GM23338 (cell line): Measurements from ENCODE around the gene CDK14. TPM values are rescaled to one million over a fixed set of nuclear protein-coding genes. Genes with fewer than 3 reads are reported as not detected.

Source experiments
- ATAC-seq: fragments of 200-7000 bp; cut with Tn5 transposase; 3 replicates; pipeline ENCODE4 v1.9.1; 2020
- DNase-seq: peaks from one replicate; pipeline ENCODE4 v3.0.0-alpha.2; 2015; ENCODE audit warnings: low spot score
- H2AFZ ChIP-seq: fragments of 200-600 bp; sonication (generic); 2 replicates; pipeline ENCODE4 v1.8.0; 2016; ENCODE audit warnings: antibody characterized with exemption, mild to moderate bottlenecking, moderate library complexity
- H3F3A ChIP-seq: fragments of 200-600 bp; sonication (generic); replicated peaks from 2 replicates; pipeline ENCODE4 v1.8.0; 2017; ENCODE audit warnings: antibody characterized with exemption, mixed run types, low read depth
- H3K27ac ChIP-seq: fragments of 200-600 bp; sonication (generic); 2 replicates; pipeline ENCODE4 v1.6.1; 2016; ENCODE audit warnings: low read depth
- H3K27me3 ChIP-seq: fragments of 200-600 bp; sonication (generic); 2 replicates; pipeline ENCODE4 v1.8.0; 2016; ENCODE audit warnings: mild to moderate bottlenecking, mixed run types, moderate library complexity; ENCODE audit not compliant: insufficient read depth
- H3K36me3 ChIP-seq: fragments of 200-600 bp; sonication (generic); 2 replicates; pipeline ENCODE4 v1.8.0; 2016; ENCODE audit warnings: mild to moderate bottlenecking; ENCODE audit not compliant: insufficient read depth
- H3K4me1 ChIP-seq: fragments of 200-600 bp; sonication (generic); 2 replicates; pipeline ENCODE4 v1.8.0; 2016; ENCODE audit warnings: mild to moderate bottlenecking, moderate library complexity; ENCODE audit not compliant: insufficient read depth
- H3K4me2 ChIP-seq: fragments of 200-600 bp; sonication (generic); 2 replicates; pipeline ENCODE4 v1.7.1; 2017; ENCODE audit warnings: mixed run types
- H3K4me3 ChIP-seq: fragments of 200-600 bp; sonication (generic); 2 replicates; pipeline ENCODE4 v1.6.1; 2016; ENCODE audit warnings: mixed run types
- H3K79me2 ChIP-seq: fragments of 200-600 bp; sonication (generic); replicated peaks from 2 replicates; pipeline ENCODE4 v1.8.0; 2017; ENCODE audit warnings: mild to moderate bottlenecking; ENCODE audit not compliant: insufficient read depth
- H3K9me2 ChIP-seq: fragments of 200-600 bp; sonication (generic); 2 replicates; pipeline ENCODE4 v1.8.0; 2017; ENCODE audit not compliant: insufficient read depth
- H4K20me1 ChIP-seq: fragments of 200-600 bp; sonication (generic); replicated peaks from 2 replicates; pipeline ENCODE4 v1.8.0; 2017; ENCODE audit warnings: mild to moderate bottlenecking; ENCODE audit not compliant: insufficient read depth
- H3K27ac Mint-ChIP-seq: 2 replicates; pipeline ENCODE4 v1.8.0; 2020; ENCODE audit warnings: inconsistent platforms, mild to moderate bottlenecking, moderate library complexity, mixed read lengths
- H3K27me3 Mint-ChIP-seq: 3 replicates; pipeline ENCODE4 v1.8.0; 2022; ENCODE audit warnings: low read depth, mild to moderate bottlenecking, moderate library complexity, mixed read lengths, inconsistent platforms; ENCODE audit not compliant: insufficient read depth, poor library complexity
- H3K36me3 Mint-ChIP-seq: 3 replicates; pipeline ENCODE4 v1.8.0; 2021; ENCODE audit warnings: low read depth, mild to moderate bottlenecking, inconsistent platforms, moderate library complexity, mixed read lengths
- H3K4me1 Mint-ChIP-seq: 3 replicates; pipeline ENCODE4 v1.8.0; 2020; ENCODE audit warnings: mild to moderate bottlenecking, inconsistent platforms, mixed read lengths
- H3K4me3 Mint-ChIP-seq: 3 replicates; pipeline ENCODE4 v1.8.0; 2021; ENCODE audit warnings: moderate library complexity, mild to moderate bottlenecking, inconsistent platforms, mixed read lengths
- H3K9me3 Mint-ChIP-seq: 3 replicates; pipeline ENCODE4 v1.8.0; 2020; ENCODE audit warnings: moderate library complexity, mild to moderate bottlenecking, inconsistent platforms, mixed read lengths
- CREB1 ChIP-seq: fragments of 250-450 bp; sonication (Bioruptor Pico); IDR thresholded peaks from 2 replicates; pipeline ENCODE4 v1.5.0; 2020; ENCODE audit warnings: low read depth, mild to moderate bottlenecking, moderate library complexity
- EZH2 ChIP-seq: fragments of 200-600 bp; sonication (generic); IDR thresholded peaks from one replicate; pipeline ENCODE4 v1.8.0; 2017; ENCODE audit warnings: antibody characterized with exemption, mild to moderate bottlenecking, low read depth; ENCODE audit not compliant: unreplicated experiment
- EZH2phosphoT487 ChIP-seq: fragments of 200-600 bp; sonication (generic); IDR thresholded peaks from one replicate; pipeline ENCODE4 v1.8.1; 2018; ENCODE audit warnings: antibody characterized with exemption; ENCODE audit not compliant: unreplicated experiment
- JUNB ChIP-seq: IDR thresholded peaks from one replicate; pipeline ENCODE4 v1.6.1; 2016; ENCODE audit warnings: antibody characterized with exemption; ENCODE audit not compliant: unreplicated experiment
- POLR2AphosphoS5 ChIP-seq: IDR thresholded peaks from 2 replicates; pipeline ENCODE4 v1.6.1; 2016; ENCODE audit warnings: antibody characterized with exemption, low read depth
- STAT1 ChIP-seq: IDR thresholded peaks from one replicate; pipeline ENCODE4 v1.6.1; 2016; ENCODE audit warnings: antibody characterized with exemption; ENCODE audit not compliant: unreplicated experiment
- ZNF331 ChIP-seq: fragments of 250-450 bp; sonication (Bioruptor Pico); IDR thresholded peaks from 2 replicates; pipeline ENCODE4 v1.5.0; 2020; ENCODE audit warnings: low read depth, mild to moderate bottlenecking, moderate library complexity
- polyA plus RNA-seq: library from polyadenylated mRNA; unstranded; fragments of >200 nt; fragmentation: Nextera tagmentation; extraction: Ambion mirVana; gene quantifications from 2 replicates; pipeline ENCODE4 v1.2.1, GENCODE V29; 2016
- total RNA-seq: library from RNA; depleted of rRNA; stranded (reverse); fragments of >200 nt; shearing (Covaris generic); gene quantifications from 2 replicates; pipeline ENCODE4 v1.2.3, GENCODE V29; 2014
- TF ChIP-seq, protein P1 (sequence below): fragments of 250-450 bp; sonication (Bioruptor Pico); IDR thresholded peaks from 2 replicates; pipeline ENCODE4 v1.5.0; 2020; ENCODE audit warnings: mild to moderate bottlenecking, moderate library complexity
- TF ChIP-seq, protein P2 (sequence below): IDR thresholded peaks from 2 replicates; pipeline ENCODE4 v1.6.1; 2016; ENCODE audit warnings: antibody characterized with exemption
- TF ChIP-seq, protein P3 (sequence below), 2 experiments: fragments of 200-600 bp in 1 of 2; sonication (generic) in 1 of 2; conservative IDR thresholded peaks; 2 replicates each; pipeline versions ENCODE4 v1.5.1 to v1.6.1; 2016 to 2017; ENCODE audit warnings: antibody characterized with exemption in 2 of 2, low read depth in 2 of 2, mild to moderate bottlenecking in 2 of 2, moderate library complexity in 1 of 2
- TF ChIP-seq, protein P4 (sequence below): IDR thresholded peaks from one replicate; pipeline ENCODE4 v1.6.1; 2018; ENCODE audit warnings: antibody characterized with exemption; ENCODE audit not compliant: unreplicated experiment

The CDK14 gene
- total and polyA plus RNA-seq, 2 experiments from 2014 or later: 11.2 to 24.0 TPM

DNA sequence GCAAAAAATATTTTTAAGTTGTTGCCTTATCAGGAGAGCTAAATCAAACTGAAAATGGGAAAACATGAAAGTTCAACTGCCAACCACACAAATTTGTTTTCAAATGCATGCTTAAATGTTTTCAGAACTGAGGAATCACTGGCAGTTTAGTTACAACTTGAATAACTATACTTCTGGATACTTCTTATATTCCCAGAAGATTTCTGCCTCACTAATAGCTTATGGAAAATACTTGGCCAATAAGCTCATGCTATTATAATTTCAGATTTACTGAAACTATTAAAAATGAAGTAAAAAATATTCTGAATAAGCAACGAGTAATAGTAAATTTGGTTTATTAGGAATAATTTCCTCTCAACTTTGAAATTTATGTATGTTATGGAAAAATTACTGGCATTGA lies 222.2 kb downstream of the CDK14 start (continued):
- TF ChIP-seq, protein P1, sequence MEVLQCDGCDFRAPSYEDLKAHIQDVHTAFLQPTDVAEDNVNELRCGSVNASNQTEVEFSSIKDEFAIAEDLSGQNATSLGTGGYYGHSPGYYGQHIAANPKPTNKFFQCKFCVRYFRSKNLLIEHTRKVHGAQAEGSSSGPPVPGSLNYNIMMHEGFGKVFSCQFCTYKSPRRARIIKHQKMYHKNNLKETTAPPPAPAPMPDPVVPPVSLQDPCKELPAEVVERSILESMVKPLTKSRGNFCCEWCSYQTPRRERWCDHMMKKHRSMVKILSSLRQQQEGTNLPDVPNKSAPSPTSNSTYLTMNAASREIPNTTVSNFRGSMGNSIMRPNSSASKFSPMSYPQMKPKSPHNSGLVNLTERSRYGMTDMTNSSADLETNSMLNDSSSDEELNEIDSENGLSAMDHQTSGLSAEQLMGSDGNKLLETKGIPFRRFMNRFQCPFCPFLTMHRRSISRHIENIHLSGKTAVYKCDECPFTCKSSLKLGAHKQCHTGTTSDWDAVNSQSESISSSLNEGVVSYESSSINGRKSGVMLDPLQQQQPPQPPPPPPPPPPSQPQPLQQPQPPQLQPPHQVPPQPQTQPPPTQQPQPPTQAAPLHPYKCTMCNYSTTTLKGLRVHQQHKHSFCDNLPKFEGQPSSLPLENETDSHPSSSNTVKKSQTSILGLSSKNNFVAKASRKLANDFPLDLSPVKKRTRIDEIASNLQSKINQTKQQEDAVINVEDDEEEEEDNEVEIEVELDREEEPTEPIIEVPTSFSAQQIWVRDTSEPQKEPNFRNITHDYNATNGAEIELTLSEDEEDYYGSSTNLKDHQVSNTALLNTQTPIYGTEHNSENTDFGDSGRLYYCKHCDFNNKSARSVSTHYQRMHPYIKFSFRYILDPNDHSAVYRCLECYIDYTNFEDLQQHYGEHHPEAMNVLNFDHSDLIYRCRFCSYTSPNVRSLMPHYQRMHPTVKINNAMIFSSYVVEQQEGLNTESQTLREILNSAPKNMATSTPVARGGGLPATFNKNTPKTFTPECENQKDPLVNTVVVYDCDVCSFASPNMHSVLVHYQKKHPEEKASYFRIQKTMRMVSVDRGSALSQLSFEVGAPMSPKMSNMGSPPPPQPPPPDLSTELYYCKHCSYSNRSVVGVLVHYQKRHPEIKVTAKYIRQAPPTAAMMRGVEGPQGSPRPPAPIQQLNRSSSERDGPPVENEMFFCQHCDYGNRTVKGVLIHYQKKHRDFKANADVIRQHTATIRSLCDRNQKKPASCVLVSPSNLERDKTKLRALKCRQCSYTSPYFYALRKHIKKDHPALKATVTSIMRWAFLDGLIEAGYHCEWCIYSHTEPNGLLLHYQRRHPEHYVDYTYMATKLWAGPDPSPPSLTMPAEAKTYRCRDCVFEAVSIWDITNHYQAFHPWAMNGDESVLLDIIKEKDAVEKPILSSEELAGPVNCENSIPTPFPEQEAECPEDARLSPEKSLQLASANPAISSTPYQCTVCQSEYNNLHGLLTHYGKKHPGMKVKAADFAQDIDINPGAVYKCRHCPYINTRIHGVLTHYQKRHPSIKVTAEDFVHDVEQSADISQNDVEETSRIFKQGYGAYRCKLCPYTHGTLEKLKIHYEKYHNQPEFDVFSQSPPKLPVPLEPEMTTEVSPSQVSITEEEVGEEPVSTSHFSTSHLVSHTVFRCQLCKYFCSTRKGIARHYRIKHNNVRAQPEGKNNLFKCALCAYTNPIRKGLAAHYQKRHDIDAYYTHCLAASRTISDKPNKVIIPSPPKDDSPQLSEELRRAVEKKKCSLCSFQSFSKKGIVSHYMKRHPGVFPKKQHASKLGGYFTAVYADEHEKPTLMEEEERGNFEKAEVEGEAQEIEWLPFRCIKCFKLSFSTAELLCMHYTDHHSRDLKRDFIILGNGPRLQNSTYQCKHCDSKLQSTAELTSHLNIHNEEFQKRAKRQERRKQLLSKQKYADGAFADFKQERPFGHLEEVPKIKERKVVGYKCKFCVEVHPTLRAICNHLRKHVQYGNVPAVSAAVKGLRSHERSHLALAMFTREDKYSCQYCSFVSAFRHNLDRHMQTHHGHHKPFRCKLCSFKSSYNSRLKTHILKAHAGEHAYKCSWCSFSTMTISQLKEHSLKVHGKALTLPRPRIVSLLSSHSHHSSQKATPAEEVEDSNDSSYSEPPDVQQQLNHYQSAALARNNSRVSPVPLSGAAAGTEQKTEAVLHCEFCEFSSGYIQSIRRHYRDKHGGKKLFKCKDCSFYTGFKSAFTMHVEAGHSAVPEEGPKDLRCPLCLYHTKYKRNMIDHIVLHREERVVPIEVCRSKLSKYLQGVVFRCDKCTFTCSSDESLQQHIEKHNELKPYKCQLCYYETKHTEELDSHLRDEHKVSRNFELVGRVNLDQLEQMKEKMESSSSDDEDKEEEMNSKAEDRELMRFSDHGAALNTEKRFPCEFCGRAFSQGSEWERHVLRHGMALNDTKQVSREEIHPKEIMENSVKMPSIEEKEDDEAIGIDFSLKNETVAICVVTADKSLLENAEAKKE (CRISPR knock-in tag): no peak
- TF ChIP-seq EZH2 (no peak), EZH2phosphoT487 (no peak)

DNA sequence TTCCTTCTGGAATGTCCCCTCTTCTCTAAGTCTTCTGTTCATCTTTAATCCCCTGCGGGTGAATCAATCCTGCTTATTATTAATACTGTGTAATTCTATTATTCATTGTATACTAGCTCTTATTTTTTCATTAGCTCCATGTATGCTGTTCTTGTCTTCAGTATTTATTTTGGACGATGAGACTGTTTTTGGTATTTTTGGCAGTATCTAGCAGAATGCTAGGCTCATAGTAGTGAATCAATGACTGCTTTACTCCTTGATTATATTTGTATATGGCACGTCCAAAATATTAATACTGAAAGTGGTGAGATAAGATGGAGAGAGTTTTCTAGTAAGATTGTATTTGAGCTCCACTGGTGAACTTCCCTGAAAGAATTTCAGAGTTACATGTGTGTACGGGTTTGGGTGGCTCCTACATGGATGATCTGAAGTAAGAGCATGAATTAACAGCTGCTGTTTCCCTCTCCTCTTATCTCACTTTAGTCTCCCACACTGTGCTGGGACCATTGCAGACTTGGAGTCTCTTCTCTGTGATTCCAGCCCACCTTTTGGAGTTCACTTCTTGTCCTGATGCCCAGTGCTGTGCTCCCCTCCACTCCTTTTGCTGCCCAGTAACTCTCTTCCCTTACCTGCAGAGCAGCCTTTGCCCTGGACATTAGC lies 226.0 kb downstream of the CDK14 start:
- Histone ChIP-seq H3K4me3 (no peak overlapping the region), H3K79me2 (no peaks in the 10 kb centered on the region), H4K20me1 (no peaks in the 10 kb centered on the region), H3K4me1 (0 out of 2 replicates have a peak, but pooled peaks cover 5% of the 10 kb centered on the region), H3K36me3 (no peaks in the 10 kb centered on the region), H3K27ac (no peak overlapping the region), H3F3A (no peaks in the 10 kb centered on the region), H2AFZ (no peak overlapping the region), H3K9me2 (no peaks in the 10 kb centered on the region), H3K4me2 (no peak overlapping the region), H3K27me3 (no peaks in the 10 kb centered on the region)
- no peak for ATAC-seq
- no peak overlapping the region for H3K4me3 Mint-ChIP-seq
- no peaks in the 10 kb centered on the region for H3K9me3 Mint-ChIP-seq
- H3K27me3 Mint-ChIP-seq: peaks cover 1% of the 10 kb centered on the region
- DNase-seq: no peak
- no peak overlapping the region for H3K27ac Mint-ChIP-seq
- peaks cover 12% of the 10 kb centered on the region; the same call in 2 of the 3 replicates for H3K4me1 Mint-ChIP-seq
- peaks cover 6% of the 10 kb centered on the region; the same call in 2 of the 3 replicates for H3K36me3 Mint-ChIP-seq
- TF ChIP-seq, protein P2, sequence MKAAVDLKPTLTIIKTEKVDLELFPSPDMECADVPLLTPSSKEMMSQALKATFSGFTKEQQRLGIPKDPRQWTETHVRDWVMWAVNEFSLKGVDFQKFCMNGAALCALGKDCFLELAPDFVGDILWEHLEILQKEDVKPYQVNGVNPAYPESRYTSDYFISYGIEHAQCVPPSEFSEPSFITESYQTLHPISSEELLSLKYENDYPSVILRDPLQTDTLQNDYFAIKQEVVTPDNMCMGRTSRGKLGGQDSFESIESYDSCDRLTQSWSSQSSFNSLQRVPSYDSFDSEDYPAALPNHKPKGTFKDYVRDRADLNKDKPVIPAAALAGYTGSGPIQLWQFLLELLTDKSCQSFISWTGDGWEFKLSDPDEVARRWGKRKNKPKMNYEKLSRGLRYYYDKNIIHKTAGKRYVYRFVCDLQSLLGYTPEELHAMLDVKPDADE: no peak
- TF ChIP-seq, protein P3, sequence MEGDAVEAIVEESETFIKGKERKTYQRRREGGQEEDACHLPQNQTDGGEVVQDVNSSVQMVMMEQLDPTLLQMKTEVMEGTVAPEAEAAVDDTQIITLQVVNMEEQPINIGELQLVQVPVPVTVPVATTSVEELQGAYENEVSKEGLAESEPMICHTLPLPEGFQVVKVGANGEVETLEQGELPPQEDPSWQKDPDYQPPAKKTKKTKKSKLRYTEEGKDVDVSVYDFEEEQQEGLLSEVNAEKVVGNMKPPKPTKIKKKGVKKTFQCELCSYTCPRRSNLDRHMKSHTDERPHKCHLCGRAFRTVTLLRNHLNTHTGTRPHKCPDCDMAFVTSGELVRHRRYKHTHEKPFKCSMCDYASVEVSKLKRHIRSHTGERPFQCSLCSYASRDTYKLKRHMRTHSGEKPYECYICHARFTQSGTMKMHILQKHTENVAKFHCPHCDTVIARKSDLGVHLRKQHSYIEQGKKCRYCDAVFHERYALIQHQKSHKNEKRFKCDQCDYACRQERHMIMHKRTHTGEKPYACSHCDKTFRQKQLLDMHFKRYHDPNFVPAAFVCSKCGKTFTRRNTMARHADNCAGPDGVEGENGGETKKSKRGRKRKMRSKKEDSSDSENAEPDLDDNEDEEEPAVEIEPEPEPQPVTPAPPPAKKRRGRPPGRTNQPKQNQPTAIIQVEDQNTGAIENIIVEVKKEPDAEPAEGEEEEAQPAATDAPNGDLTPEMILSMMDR (conservative IDR thresholded peaks at IDR 0.05; ENCODE audit: low read depth in 2 of 2): no peak
- TF ChIP-seq STAT1 (no peak), CREB1 (CRISPR knock-in tag) (no peak), EZH2phosphoT487 (no peak), EZH2 (no peak), POLR2AphosphoS5 (no peak), JUNB (no peak), ZNF331 (CRISPR knock-in tag) (no peak)
- TF ChIP-seq, protein P4, sequence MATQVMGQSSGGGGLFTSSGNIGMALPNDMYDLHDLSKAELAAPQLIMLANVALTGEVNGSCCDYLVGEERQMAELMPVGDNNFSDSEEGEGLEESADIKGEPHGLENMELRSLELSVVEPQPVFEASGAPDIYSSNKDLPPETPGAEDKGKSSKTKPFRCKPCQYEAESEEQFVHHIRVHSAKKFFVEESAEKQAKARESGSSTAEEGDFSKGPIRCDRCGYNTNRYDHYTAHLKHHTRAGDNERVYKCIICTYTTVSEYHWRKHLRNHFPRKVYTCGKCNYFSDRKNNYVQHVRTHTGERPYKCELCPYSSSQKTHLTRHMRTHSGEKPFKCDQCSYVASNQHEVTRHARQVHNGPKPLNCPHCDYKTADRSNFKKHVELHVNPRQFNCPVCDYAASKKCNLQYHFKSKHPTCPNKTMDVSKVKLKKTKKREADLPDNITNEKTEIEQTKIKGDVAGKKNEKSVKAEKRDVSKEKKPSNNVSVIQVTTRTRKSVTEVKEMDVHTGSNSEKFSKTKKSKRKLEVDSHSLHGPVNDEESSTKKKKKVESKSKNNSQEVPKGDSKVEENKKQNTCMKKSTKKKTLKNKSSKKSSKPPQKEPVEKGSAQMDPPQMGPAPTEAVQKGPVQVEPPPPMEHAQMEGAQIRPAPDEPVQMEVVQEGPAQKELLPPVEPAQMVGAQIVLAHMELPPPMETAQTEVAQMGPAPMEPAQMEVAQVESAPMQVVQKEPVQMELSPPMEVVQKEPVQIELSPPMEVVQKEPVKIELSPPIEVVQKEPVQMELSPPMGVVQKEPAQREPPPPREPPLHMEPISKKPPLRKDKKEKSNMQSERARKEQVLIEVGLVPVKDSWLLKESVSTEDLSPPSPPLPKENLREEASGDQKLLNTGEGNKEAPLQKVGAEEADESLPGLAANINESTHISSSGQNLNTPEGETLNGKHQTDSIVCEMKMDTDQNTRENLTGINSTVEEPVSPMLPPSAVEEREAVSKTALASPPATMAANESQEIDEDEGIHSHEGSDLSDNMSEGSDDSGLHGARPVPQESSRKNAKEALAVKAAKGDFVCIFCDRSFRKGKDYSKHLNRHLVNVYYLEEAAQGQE: no peak
